OCI-LY7 (cell line): ENCODE measurements around the gene DBP. TPM values are rescaled to one million over a fixed set of nuclear protein-coding genes. Genes with fewer than 3 reads are reported as not detected.
A peak's percentile ranks its signal among the peaks of the same experiment; 100 is the strongest.

ENCODE experiments used
- BruUV-seq: library from RNA; stranded (reverse); fragments of 400-500 nt; replicated peaks from 2 replicates; lab custom pipeline; 2021; lab: Mats Ljungman, UMichigan
- CTCF ChIA-PET: fragments of 300-600 bp; sonication (Branson Sonifier 250); formaldehyde crosslinking; loops from one replicate; lab custom pipeline; 2022; ENCODE audit warnings: antibody characterized with exemption; ENCODE audit not compliant: unreplicated experiment; lab: Charles Lee
- POLR2A ChIA-PET: fragments of 300-600 bp; sonication (Branson Sonifier 250); formaldehyde crosslinking; loops from one replicate; lab custom pipeline; 2022; ENCODE audit warnings: antibody characterized with exemption; lab: Charles Lee
- DNase-seq: peaks from one replicate; pipeline ENCODE4 v3.0.0-alpha.2; 2015; ENCODE audit warnings: low spot score
- H2AFZ ChIP-seq: fragments of 200-600 bp; sonication (generic), shearing (Covaris generic); 2 replicates; pipeline ENCODE4 v1.6.1; 2014; ENCODE audit warnings: mild to moderate bottlenecking, antibody characterized with exemption, low read length, moderate library complexity
- H3K27ac ChIP-seq: fragments of 200-600 bp; sonication (generic); 2 replicates; pipeline ENCODE4 v1.5.1; 2014; ENCODE audit warnings: mixed run types, low read depth, mild to moderate bottlenecking, moderate library complexity, low read length, inconsistent platforms; ENCODE audit not compliant: poor library complexity, severe bottlenecking
- H3K36me3 ChIP-seq: fragments of 200-600 bp; sonication (generic); 2 replicates; pipeline ENCODE4 v1.6.1; 2014; ENCODE audit warnings: mild to moderate bottlenecking, antibody characterized with exemption, low read length, moderate library complexity, mixed read lengths; ENCODE audit not compliant: insufficient read depth
- H3K4me1 ChIP-seq: fragments of 200-600 bp; sonication (generic); 2 replicates; pipeline ENCODE4 v1.5.1; 2014; ENCODE audit warnings: mild to moderate bottlenecking, low read length; ENCODE audit not compliant: insufficient read depth, poor library complexity, severe bottlenecking
- H3K4me2 ChIP-seq: fragments of 200-600 bp; sonication (generic); 2 replicates; pipeline ENCODE4 v1.6.1; 2014; ENCODE audit warnings: mild to moderate bottlenecking, low read length
- H3K4me3 ChIP-seq: fragments of 200-600 bp; sonication (generic); 2 replicates; pipeline ENCODE4 v1.5.1; 2014; ENCODE audit warnings: mild to moderate bottlenecking, low read depth, low read length; ENCODE audit not compliant: poor library complexity, severe bottlenecking
- H3K79me2 ChIP-seq: fragments of 200-600 bp; sonication (generic); 2 replicates; pipeline ENCODE4 v1.6.1; 2016; ENCODE audit warnings: low read depth, mild to moderate bottlenecking, low read length, moderate library complexity, mixed read lengths; ENCODE audit not compliant: insufficient read depth
- H3K9me2 ChIP-seq: fragments of 200-600 bp; sonication (generic); 2 replicates; pipeline ENCODE4 v1.6.1; 2016; ENCODE audit warnings: mild to moderate bottlenecking, low read length, mixed read lengths; ENCODE audit not compliant: insufficient read depth
- H3K9me3 ChIP-seq: fragments of 200-600 bp; sonication (generic); 2 replicates; pipeline ENCODE4 v1.6.1; 2014; ENCODE audit warnings: mild to moderate bottlenecking, mixed run types, low read length, mixed read lengths
- H4K20me1 ChIP-seq: fragments of 200-600 bp; sonication (generic); 2 replicates; pipeline ENCODE4 v1.6.1; 2014; ENCODE audit warnings: mild to moderate bottlenecking, antibody characterized with exemption, low read length, moderate library complexity, mixed read lengths; ENCODE audit not compliant: insufficient read depth
- CTCF ChIP-seq: fragments of 200-600 bp; sonication (generic); conservative IDR thresholded peaks from 2 replicates; pipeline ENCODE4 v1.5.1; 2014; ENCODE audit warnings: mild to moderate bottlenecking, antibody characterized with exemption, low read length, moderate library complexity, mixed read lengths
- EZH2phosphoT487 ChIP-seq: fragments of 200-600 bp; sonication (generic); IDR thresholded peaks from 2 replicates; pipeline ENCODE4 v1.6.1; 2018; ENCODE audit warnings: low read depth, borderline replicate concordance, mild to moderate bottlenecking, mixed run types, antibody characterized with exemption, low read length, moderate library complexity, mixed read lengths
- intact Hi-C: fragments of 100-400 bp; cut with micrococcal nuclease; formaldehyde crosslinking; loops from one replicate; pipeline ENCODE4 v1.10.0; 2022; ENCODE audit not compliant: unreplicated experiment
- total RNA-seq, 2 experiments: library from RNA; depleted of rRNA in 1 of 2; stranded (reverse); fragments of >200 nt in 1 of 2; shearing (Covaris generic) in 1 of 2; gene quantifications; 2 replicates each; pipeline ENCODE4 v1.2.3, GENCODE V29; 2014 to 2022

DBP gene
- total RNA-seq, 2 experiments from 2014 or later, result 15.7 to 35.6 TPM

- peak within 1 kb of the TSS; percentile 21; the same call in 1 of the 2 replicates for H2AFZ ChIP-seq
- peak within 1 kb of the TSS; percentile 93 for H3K4me2 ChIP-seq
- no peaks in the 10 kb centered on the region for H3K9me2 ChIP-seq
- CTCF ChIA-PET, result interaction anchor here (0.6 kb wide), 2 partner anchors 252 to 310 kb away, joined by 3 to 4 read pairs; no protein-coding TSS in a partner anchor
- DNase-seq, result peak; percentile 99
- peaks cover 55% of the 10 kb centered on the region for H3K36me3 ChIP-seq
- BruUV-seq, result no TSS peak
- peaks cover 27% of the 10 kb centered on the region for H4K20me1 ChIP-seq
- POLR2A ChIA-PET, result interaction anchor here (0.6 to 1.3 kb wide), 3 partner anchors 14 to 369 kb away, joined by 3 to 6 read pairs (median 4); no protein-coding TSS in a partner anchor
- peak within 1 kb of the TSS; percentile 72 for H3K27ac ChIP-seq
- TF ChIP-seq EZH2phosphoT487 (no peak), CTCF (no peak)
- H3K79me2 ChIP-seq, result peaks cover 45% of the 10 kb centered on the region
- H3K4me3 ChIP-seq, result peak within 1 kb of the TSS; percentile 88
- no peaks in the 10 kb centered on the region for H3K9me3 ChIP-seq
- peaks cover 60% of the 10 kb centered on the region for H3K4me1 ChIP-seq
- intact Hi-C loops, result loop anchor here (1.0 kb wide), 2 partner anchors 18 to 95 kb away; partner anchors contain the start of gene DBP
Measured at GRCh38 chr19:48618916-48619691, 18.1 kb downstream of the DBP start, which contains the start of the genes RPL18 and SPHK2. RPL18 (minus strand) TSS chr19:48619178; CDS start chr19:48619143, 35 bp downstream. SPHK2 (plus strand) TSS chr19:48619506; CDS start chr19:48620515, 1,009 bp downstream.

GRCh38 chr19:48618278-48618915 is 18.8 kb downstream of the DBP start:
- Histone ChIP-seq H3K4me3 (peak overlapping the region; percentile 88), H3K79me2 (peaks cover 41% of the 10 kb centered on the region), H3K4me1 (peaks cover 55% of the 10 kb centered on the region), H2AFZ (no peak overlapping the region), H3K36me3 (peaks cover 61% of the 10 kb centered on the region), H3K9me2 (no peaks in the 10 kb centered on the region), H4K20me1 (peaks cover 27% of the 10 kb centered on the region), H3K27ac (peak overlapping the region; percentile 72), H3K9me3 (no peaks in the 10 kb centered on the region), H3K4me2 (peak overlapping the region; percentile 93)
- TSS peak; percentile 92 for BruUV-seq
- DNase-seq, result no peak
- TF ChIP-seq CTCF, result no peak
- no peak for TF ChIP-seq EZH2phosphoT487
- POLR2A ChIA-PET, result interaction anchor here (0.6 to 1.3 kb wide), 2 partner anchors 15 to 369 kb away, joined by 4 to 6 read pairs; no protein-coding TSS in a partner anchor
- CTCF ChIA-PET, result interaction anchor here (0.6 kb wide), 2 partner anchors 251 to 310 kb away, joined by 3 to 4 read pairs; no protein-coding TSS in a partner anchor
- intact Hi-C loops, result no loop called here
